H1 (cell line): ENCODE measurements around the gene SUSD6. TPM values are rescaled to one million over a fixed set of nuclear protein-coding genes. Genes with fewer than 3 reads are reported as not detected.
A peak's percentile ranks its signal among the peaks of the same experiment; 100 is the strongest.

Experiments
- CTCF ChIA-PET: fragments of 300-600 bp; sonication (Branson Sonifier 250); formaldehyde crosslinking; loops from one replicate; lab custom pipeline; 2021; ENCODE audit not compliant: partially characterized antibody; lab: Charles Lee
- POLR2A ChIA-PET: fragments of 300-600 bp; sonication (Branson Sonifier 250); formaldehyde crosslinking; loops from one replicate; lab custom pipeline; 2021; ENCODE audit warnings: inconsistent platforms; ENCODE audit not compliant: partially characterized antibody; lab: Charles Lee
- DNase-seq, 2 experiments: peaks; one replicate each; pipeline versions ENCODE4 v3.0.0 to v3.0.0-alpha.2; 2010 to 2022; ENCODE audit warnings: low spot score in 2 of 2, low read depth in 1 of 2, mixed read lengths in 1 of 2
- FAIRE-seq: peaks from 2 replicates; lab custom pipeline; 2011; peaks lifted over from hg19 to GRCh38; lab: Jason Lieb, UNC
- H2AFZ ChIP-seq: 2 replicates; pipeline ENCODE4 v1.8.1; 2012; ENCODE audit warnings: low read length, inconsistent platforms
- H2AK5ac ChIP-seq: 2 replicates; pipeline ENCODE4 v1.6.1; 2013; ENCODE audit warnings: low read depth, low read length
- H2BK120ac ChIP-seq: replicated peaks from 2 replicates; pipeline ENCODE3; 2013; ENCODE audit warnings: low read depth, low read length, inconsistent platforms
- H2BK12ac ChIP-seq: 2 replicates; pipeline ENCODE4 v1.6.1; 2013; ENCODE audit warnings: low read depth, low read length
- H2BK15ac ChIP-seq: 2 replicates; pipeline ENCODE4 v1.6.1; 2013; ENCODE audit warnings: low read length
- H2BK20ac ChIP-seq: 2 replicates; pipeline ENCODE4 v1.6.1; 2013; ENCODE audit warnings: low read length
- H2BK5ac ChIP-seq: 2 replicates; pipeline ENCODE4 v1.6.1; 2013; ENCODE audit warnings: low read depth, low read length
- H3K14ac ChIP-seq: 2 replicates; pipeline ENCODE4 v1.6.1; 2013; ENCODE audit warnings: inconsistent platforms; ENCODE audit not compliant: insufficient read length
- H3K18ac ChIP-seq: 2 replicates; pipeline ENCODE4 v1.6.1; 2013; ENCODE audit warnings: low read length; ENCODE audit errors: extremely low read depth
- H3K23ac ChIP-seq: 2 replicates; pipeline ENCODE4 v1.6.1; 2013; ENCODE audit warnings: inconsistent platforms; ENCODE audit not compliant: insufficient read length
- H3K23me2 ChIP-seq: 2 replicates; pipeline ENCODE4 v1.6.1; 2013; ENCODE audit warnings: low read depth, low read length
- H3K27ac ChIP-seq: 2 replicates; pipeline ENCODE4 v1.6.1; 2011; ENCODE audit warnings: low read depth, low read length, inconsistent platforms
- H3K27me3 ChIP-seq, 4 experiments: replicated peaks in 1 of 4; 1 replicate in 1 of 4; 2 replicates in 3 of 4; pipeline versions ENCODE4 v1.6.1 to v1.8.1; 2011 to 2013; ENCODE audit warnings: low read length in 3 of 4, mild to moderate bottlenecking in 3 of 4, inconsistent platforms in 2 of 4, mixed read lengths in 2 of 4, moderate library complexity in 1 of 4; ENCODE audit not compliant: control insufficient read depth in 3 of 4, insufficient read depth in 3 of 4; ENCODE audit errors: extremely low read depth in 1 of 4
- H3K36me3 ChIP-seq, 4 experiments: 2 replicates each; pipeline versions ENCODE4 v1.6.1 to v1.8.1; 2011 to 2013; ENCODE audit warnings: mild to moderate bottlenecking in 4 of 4, low read length in 3 of 4, moderate library complexity in 2 of 4, control low read depth in 1 of 4, inconsistent platforms in 1 of 4; ENCODE audit not compliant: insufficient read depth in 4 of 4, control insufficient read depth in 2 of 4
- H3K4ac ChIP-seq: replicated peaks from 2 replicates; pipeline ENCODE3; 2013; ENCODE audit warnings: low read length, low read depth, mixed read lengths, inconsistent platforms; ENCODE audit not compliant: insufficient read length
- H3K4me1 ChIP-seq, 4 experiments: replicated peaks in 1 of 4; 1 replicate in 1 of 4; 2 replicates in 3 of 4; pipeline versions ENCODE4 v1.6.1 to v1.8.1; 2011 to 2013; ENCODE audit warnings: low read length in 3 of 4, inconsistent platforms in 2 of 4, mixed read lengths in 1 of 4; ENCODE audit not compliant: insufficient read depth in 4 of 4, control insufficient read depth in 3 of 4
- H3K4me2 ChIP-seq, 2 experiments: 2 replicates each; pipeline versions ENCODE4 v1.6.1 to v1.8.1; 2011 to 2013; ENCODE audit warnings: low read depth in 2 of 2, low read length in 2 of 2, control low read depth in 1 of 2, inconsistent platforms in 1 of 2, mild to moderate bottlenecking in 1 of 2; ENCODE audit not compliant: insufficient read depth in 1 of 2
- H3K4me3 ChIP-seq, 4 experiments: fragments of 200-600, 300-600 bp in 1 of 4; sonication (generic), shearing (Covaris generic), sonication (Bioruptor Twin) in 1 of 4; 2 replicates each; pipeline versions ENCODE4 v1.5.1 to v1.8.1; 2011 to 2016; ENCODE audit warnings: low read length in 4 of 4, low read depth in 3 of 4, control low read depth in 2 of 4, inconsistent platforms in 2 of 4, mild to moderate bottlenecking in 2 of 4, mixed read lengths in 1 of 4, moderate library complexity in 1 of 4; ENCODE audit not compliant: insufficient read depth in 2 of 4; ENCODE audit errors: extremely low read depth in 1 of 4
- H3K56ac ChIP-seq: replicated peaks from 2 replicates; pipeline ENCODE3; 2013; ENCODE audit warnings: low read depth, mild to moderate bottlenecking, mixed read lengths, low read length, inconsistent platforms; ENCODE audit not compliant: insufficient read length
- H3K79me1 ChIP-seq: 2 replicates; pipeline ENCODE4 v1.6.1; 2013; ENCODE audit warnings: low read depth, low read length, control low read depth
- H3K79me2 ChIP-seq, 2 experiments: 2 replicates each; pipeline versions ENCODE4 v1.6.1 to v1.8.1; 2012 to 2013; ENCODE audit warnings: low read length in 2 of 2, mild to moderate bottlenecking in 2 of 2, inconsistent platforms in 1 of 2; ENCODE audit not compliant: insufficient read depth in 2 of 2, control insufficient read depth in 1 of 2
- H3K9ac ChIP-seq, 4 experiments: replicated peaks in 1 of 4; 1 replicate in 1 of 4; 2 replicates in 3 of 4; pipeline versions ENCODE4 v1.6.1 to v1.8.1; 2011 to 2013; ENCODE audit warnings: low read depth in 3 of 4, low read length in 3 of 4, control low read depth in 2 of 4, mild to moderate bottlenecking in 2 of 4, moderate library complexity in 2 of 4, inconsistent platforms in 1 of 4; ENCODE audit errors: extremely low read depth in 1 of 4
- H3K9me3 ChIP-seq, 2 experiments: 2 replicates each; pipeline versions ENCODE4 v1.6.1 to v1.8.1; 2012 to 2013; ENCODE audit warnings: mild to moderate bottlenecking in 2 of 2, moderate library complexity in 2 of 2, control low read depth in 1 of 2, inconsistent platforms in 1 of 2, low read depth in 1 of 2, low read length in 1 of 2, mixed read lengths in 1 of 2; ENCODE audit not compliant: insufficient read depth in 2 of 2
- H4K20me1 ChIP-seq, 2 experiments: replicated peaks in 1 of 2; 2 replicates each; pipeline versions ENCODE3 to v1.8.1; 2011 to 2013; ENCODE audit warnings: inconsistent platforms in 2 of 2, low read length in 2 of 2, mild to moderate bottlenecking in 1 of 2; ENCODE audit not compliant: insufficient read depth in 2 of 2, control insufficient read depth in 1 of 2
- H4K5ac ChIP-seq: 2 replicates; pipeline ENCODE4 v1.6.1; 2013; ENCODE audit warnings: low read length, low read depth, mixed read lengths, inconsistent platforms; ENCODE audit not compliant: insufficient read length
- H4K8ac ChIP-seq: 2 replicates; pipeline ENCODE4 v1.8.0; 2013; ENCODE audit warnings: mild to moderate bottlenecking, moderate library complexity, low read length, inconsistent platforms; ENCODE audit not compliant: insufficient read depth; ENCODE audit errors: extremely low read depth
- H4K91ac ChIP-seq: replicated peaks from 2 replicates; pipeline ENCODE3; 2013; ENCODE audit warnings: low read length, mixed read lengths, inconsistent platforms; ENCODE audit not compliant: insufficient read length
- ATF2 ChIP-seq: IDR thresholded peaks from 2 replicates; pipeline ENCODE4 v1.6.1; 2012; ENCODE audit warnings: low read length, inconsistent platforms
- CEBPB ChIP-seq: IDR thresholded peaks from 2 replicates; pipeline ENCODE4 v1.6.1; 2012; ENCODE audit warnings: low read depth, low read length
- CTCF ChIP-seq, 3 experiments: IDR thresholded peaks; 1 replicate in 2 of 3; 2 replicates in 1 of 3; pipeline versions ENCODE4 v1.5.1 to v1.6.1; 2011; ENCODE audit warnings: low read length in 3 of 3, mild to moderate bottlenecking in 3 of 3, inconsistent platforms in 2 of 3, low read depth in 1 of 3, moderate library complexity in 1 of 3; ENCODE audit not compliant: insufficient read depth in 1 of 3; ENCODE audit errors: control extremely low read depth in 1 of 3
- JUN ChIP-seq: IDR thresholded peaks from 2 replicates; pipeline ENCODE4 v1.6.1; 2011; ENCODE audit warnings: low read depth, mild to moderate bottlenecking, improper control_type of control experiment, low read length
- KDM5A ChIP-seq: fragments of 200-600 bp; IDR thresholded peaks from 2 replicates; pipeline ENCODE4 v1.7.1; 2012; ENCODE audit warnings: mild to moderate bottlenecking, low read length, inconsistent platforms, mixed read lengths
- NANOG ChIP-seq: IDR thresholded peaks from 2 replicates; pipeline ENCODE4 v1.6.1; 2011; ENCODE audit warnings: low read length, low read depth, mild to moderate bottlenecking, inconsistent platforms; ENCODE audit not compliant: insufficient read depth, poor library complexity, severe bottlenecking
- POLR2AphosphoS5 ChIP-seq: IDR thresholded peaks from 2 replicates; pipeline ENCODE4 v1.6.1; 2011; ENCODE audit warnings: low read depth, low read length
- SIN3A ChIP-seq, 2 experiments: IDR thresholded peaks in 1 of 2; conservative IDR thresholded peaks in 1 of 2; 2 replicates each; pipeline ENCODE4 v1.6.1; 2011 to 2012; ENCODE audit warnings: low read length in 2 of 2, improper control_type of control experiment in 1 of 2, low read depth in 1 of 2, mild to moderate bottlenecking in 1 of 2
- SP4 ChIP-seq: IDR thresholded peaks from 2 replicates; pipeline ENCODE4 v1.6.1; 2012; ENCODE audit warnings: low read length, inconsistent platforms
- WGBS, 2 experiments: shearing (Covaris generic) in 1 of 2; methylation state at CpG; one replicate each; pipeline versions ENCODE4 v1.1.6 to v1.1.7; 2013 to 2015; ENCODE audit warnings: low lambda C conversion rate in 2 of 2, mixed read lengths in 2 of 2, inconsistent platforms in 1 of 2, low coverage in 1 of 2, missing lambda C conversion rate in 1 of 2; ENCODE audit not compliant: insufficient replicate concordance in 2 of 2, insufficient coverage in 1 of 2, insufficient read length in 1 of 2; ENCODE audit errors: extremely low coverage in 1 of 2, missing lambda C conversion rate in 1 of 2; 5-methylcytosine and 5-hydroxymethylcytosine counted together
- polyA plus RNA-seq, 7 experiments: library from polyadenylated mRNA; depleted of rRNA in 3 of 7; stranded (reverse) in 5 of 7; unstranded in 2 of 7; fragments of >200 nt in 5 of 7; fragments of 200-250 nt in 2 of 7; gene quantifications; 1 replicate in 5 of 7; 2 replicates in 1 of 7; 4 replicates in 1 of 7; pipeline versions ENCODE4 v1.2.1 to v1.2.3, GENCODE V29; 2011 to 2013; ENCODE audit warnings: missing spikeins in 2 of 7, mixed read lengths in 2 of 7
- total RNA-seq: library from RNA; stranded (reverse); fragmentation: NEBNext Ultra II Directional; extraction: Animal tissue kit (Norgen Biotek cat#: 25700); gene quantifications from 2 replicates; pipeline ENCODE4 v1.2.1, GENCODE V29; 2021

SUSD6 gene
- total and polyA plus RNA-seq, 2 of the 8 experiments (the other 6 are each of a cell fraction or from before 2014, with no cell fraction given): 3.0 to 3.8 TPM

- peaks cover 16 to 36% (median 28%) of the 10 kb centered on the region in 4 experiments for H3K4me1 ChIP-seq
- H2BK15ac ChIP-seq: peak overlapping the region; percentile 29; the same call in 1 of the 2 replicates
- no peak overlapping the region for H3K18ac ChIP-seq
- POLR2A ChIA-PET: interaction anchor here (0.9 kb wide), 1 partner anchor 21 kb away, joined by 3 read pairs; no protein-coding TSS in a partner anchor
- no peak overlapping the region for H3K56ac ChIP-seq
- H3K23me2 ChIP-seq: no peaks in the 10 kb centered on the region
- H2BK120ac ChIP-seq: no peak overlapping the region
- no peaks in the 10 kb centered on the region for H3K79me1 ChIP-seq
- CTCF ChIA-PET: interaction anchor here (0.6 to 4.9 kb wide), 21 partner anchors 8 to 235 kb away, joined by 3 to 39 read pairs (median 6); partner anchors contain the start of gene SUSD6
- H3K4me2 ChIP-seq: no peak overlapping the region
- no peaks in the 10 kb centered on the region for H3K27me3 ChIP-seq
- no peak overlapping the region for H3K27ac ChIP-seq
- no peak overlapping the region for H2AFZ ChIP-seq
- no peak overlapping the region for H3K4ac ChIP-seq
- no peak overlapping the region for H3K23ac ChIP-seq
- no peak overlapping the region for H3K14ac ChIP-seq
- 0 out of 2 replicates have a peak overlapping the region, but pooled peaks have one; percentile 52 for H2BK20ac ChIP-seq
- H2BK12ac ChIP-seq: 0 out of 2 replicates have a peak overlapping the region, but pooled peaks have one; percentile 68
- WGBS, 2 experiments: 80% methylated on average over 1 of the region's 1 CpG; no CpG with 5 or more reads in 1 of the 2 experiments
- H3K4me3 ChIP-seq: no peak overlapping the region
- H3K36me3 ChIP-seq: no peaks in the 10 kb centered on the region
- H3K9me3 ChIP-seq: no peaks in the 10 kb centered on the region
- no peak overlapping the region for H4K8ac ChIP-seq
- no peak overlapping the region; the same call in 1 of the 2 replicates for H2BK5ac ChIP-seq
- no peak overlapping the region for H4K91ac ChIP-seq
- H3K9ac ChIP-seq: no peak overlapping the region
- peak overlapping the region; percentile 14; the same call in 1 of the 2 replicates for H2AK5ac ChIP-seq
- FAIRE-seq (no peak), DNase-seq (no peak)
- H4K20me1 ChIP-seq: no peaks in the 10 kb centered on the region
- no peaks in the 10 kb centered on the region for H3K79me2 ChIP-seq
- no peak overlapping the region for H4K5ac ChIP-seq
- TF ChIP-seq NANOG: no peak
- TF ChIP-seq POLR2AphosphoS5: no peak
- TF ChIP-seq ATF2: no peak
- no peak for TF ChIP-seq KDM5A
- no peak for TF ChIP-seq SIN3A (conservative IDR thresholded peaks at IDR 0.05 in 1 of 2, IDR thresholded peaks at IDR 0.05 in 1 of 2; ENCODE audit: low read depth in 1 of 2, low read length in 2 of 2)
- no peak for TF ChIP-seq CTCF (IDR thresholded peaks at IDR 0.05; ENCODE audit: control extremely low read depth in 1 of 3, insufficient read depth in 1 of 3, low read depth in 1 of 3, low read length in 3 of 3)
- TF ChIP-seq CEBPB: no peak
- TF ChIP-seq JUN: no peak
- TF ChIP-seq SP4: no peak
These were observed 99.0 kb downstream of the SUSD6 start for GRCh38 chr14:69710378-69710777.
